ENCODE data around the gene MAGI2. TPM values are rescaled to one million over a fixed set of nuclear protein-coding genes. Genes with fewer than 3 reads are reported as not detected.
A peak's percentile ranks its signal among the peaks of the same experiment; 100 is the strongest.

Gene MAGI2
- total RNA-seq: under 1 TPM; 0.09 to 0.48 (median 0.27) TPM
- 0.63 TPM for total RNA-seq (2013)

- Histone ChIP-seq H3K4me3 (ENCODE audit: low read length) (peak within 1 kb of the TSS; percentile 7), H3K27ac (ENCODE audit: low read length) (no peak within 1 kb of the TSS)
Observed at GRCh38 chr7:79453558-79454360, at the start of gene MAGI2. TSS of gene MAGI2 (minus strand) at chr7:79453667. CDS start at chr7:79453320, 347 bp downstream.

GRCh38 chr7:79502151-79502550, 48.7 kb upstream of the MAGI2 start:
- no peaks in the 10 kb centered on the region for H3K4me1 Mint-ChIP-seq
- H3K27ac Mint-ChIP-seq: no peak overlapping the region
- 75% methylated on average over 1 of the region's 1 CpG for WGBS (ENCODE audit: insufficient coverage)

More at GRCh38 chr7:79453558-79454360, at the start of gene MAGI2:
- Histone ChIP-seq H3K4me1 (ENCODE audit: control insufficient read depth, insufficient read depth, low read length) (peaks cover 12% of the 10 kb centered on the region), H3K9me3 (ENCODE audit: control insufficient read depth, insufficient read depth, low read length) (peaks cover 7% of the 10 kb centered on the region), H3K36me3 (ENCODE audit: control insufficient read depth, insufficient read depth, low read length) (no peaks in the 10 kb centered on the region), H3K27me3 (ENCODE audit: control insufficient read depth, insufficient read depth, low read length) (peaks cover 15% of the 10 kb centered on the region)
- no peak for TF ChIP-seq CTCF (IDR thresholded peaks at IDR 0.05)
- peak in 1 of 2 donors; percentile 6 for DNase-seq
- Mint-ChIP-seq H3K36me3 (peaks cover 12% of the 10 kb centered on the region), H3K9me3 (peaks cover 5 to 8% of the 10 kb centered on the region in 2 donors), H3K27me3 (ENCODE audit: low read depth in 2 of 2) (peaks cover 24 to 47% of the 10 kb centered on the region in 2 donors), H3K4me1 (peaks cover 0 to 13% of the 10 kb centered on the region in 2 donors), H3K27ac (no peak within 1 kb of the TSS), H3K4me3 (peak within 1 kb of the TSS; percentile 28)
- WGBS (ENCODE audit: insufficient coverage): 3% methylated on average over 66 of the region's 67 CpGs
- intact Hi-C loops (cut with micrococcal nuclease): no loop called here
- ATAC-seq: peak in 1 of 3 donors; percentile 21

GRCh38 chr7:79500759-79501158, 47.3 kb upstream of the MAGI2 start:
- H3K4me3 Mint-ChIP-seq: no peak overlapping the region
- DNase-seq: no peak
- H3K36me3 Mint-ChIP-seq: no peaks in the 10 kb centered on the region
- H3K36me3 ChIP-seq (ENCODE audit: control insufficient read depth, insufficient read depth, low read length): no peaks in the 10 kb centered on the region
- intact Hi-C loops (cut with micrococcal nuclease): no loop called here
- no peaks in the 10 kb centered on the region for H3K27me3 ChIP-seq (ENCODE audit: control insufficient read depth, insufficient read depth, low read length)
- H3K27me3 Mint-ChIP-seq (ENCODE audit: low read depth in 2 of 2): no peaks in the 10 kb centered on the region
- H3K27ac Mint-ChIP-seq: no peak overlapping the region
- H3K4me3 ChIP-seq (ENCODE audit: low read length): no peak overlapping the region
- H3K4me1 ChIP-seq (ENCODE audit: control insufficient read depth, insufficient read depth, low read length): no peaks in the 10 kb centered on the region
- H3K9me3 ChIP-seq (ENCODE audit: control insufficient read depth, insufficient read depth, low read length): no peaks in the 10 kb centered on the region
- TF ChIP-seq CTCF (IDR thresholded peaks at IDR 0.05): no peak
- no peak for ATAC-seq
- peaks cover 17 to 19% of the 10 kb centered on the region in 2 donors for H3K9me3 Mint-ChIP-seq
- no peak overlapping the region for H3K27ac ChIP-seq (ENCODE audit: low read length)
- no peaks in the 10 kb centered on the region for H3K4me1 Mint-ChIP-seq

More at GRCh38 chr7:79502151-79502550, 48.7 kb upstream of the MAGI2 start:
- no peak for TF ChIP-seq CTCF (IDR thresholded peaks at IDR 0.05)
- Histone ChIP-seq H3K4me3 (ENCODE audit: low read length) (no peak overlapping the region), H3K36me3 (ENCODE audit: control insufficient read depth, insufficient read depth, low read length) (no peaks in the 10 kb centered on the region), H3K27me3 (ENCODE audit: control insufficient read depth, insufficient read depth, low read length) (no peaks in the 10 kb centered on the region), H3K4me1 (ENCODE audit: control insufficient read depth, insufficient read depth, low read length) (no peaks in the 10 kb centered on the region), H3K27ac (ENCODE audit: low read length) (no peak overlapping the region), H3K9me3 (ENCODE audit: control insufficient read depth, insufficient read depth, low read length) (no peaks in the 10 kb centered on the region)
- no peak for DNase-seq
- H3K27me3 Mint-ChIP-seq (ENCODE audit: low read depth in 2 of 2): no peaks in the 10 kb centered on the region
- intact Hi-C loops (cut with micrococcal nuclease): no loop called here
- ATAC-seq: no peak
- peaks cover 13 to 16% of the 10 kb centered on the region in 2 donors for H3K9me3 Mint-ChIP-seq
- no peak overlapping the region for H3K4me3 Mint-ChIP-seq
- no peaks in the 10 kb centered on the region for H3K36me3 Mint-ChIP-seq

Measured in natural killer cell (primary cell).